CD14-positive monocyte (primary cell): ENCODE measurements around the gene TMEM45A. TPM values are rescaled to one million over a fixed set of nuclear protein-coding genes. Genes with fewer than 3 reads are reported as not detected.

Experiments
- DNase-seq, 3 donors: peaks; one replicate each; pipeline ENCODE4 v3.0.0-alpha.2; 2011 to 2022
- H2AFZ ChIP-seq: 2 replicates; pipeline ENCODE4 v1.6.0; 2012; ENCODE audit warnings: mild to moderate bottlenecking, low read depth, low read length, inconsistent platforms; ENCODE audit not compliant: insufficient read depth, poor library complexity, severe bottlenecking
- H3K27ac ChIP-seq, 2 donors: 1 replicate in 1 of 2; 2 replicates in 1 of 2; pipeline ENCODE4 v1.5.1; 2012 to 2013; ENCODE audit warnings: low read length in 2 of 2, control low read depth in 1 of 2, inconsistent platforms in 1 of 2, low read depth in 1 of 2, mild to moderate bottlenecking in 1 of 2
- H3K27me3 ChIP-seq, 2 donors: one replicate each; pipeline versions ENCODE4 v1.6.0 to v1.6.1; 2011 to 2013; ENCODE audit warnings: low read length in 2 of 2; ENCODE audit not compliant: control insufficient read depth in 2 of 2, insufficient read depth in 2 of 2
- H3K36me3 ChIP-seq, 2 donors: replicated peaks in 1 of 2; 1 replicate in 1 of 2; 2 replicates in 1 of 2; pipeline versions ENCODE4 v1.5.1 to v1.6.1; 2012 to 2013; ENCODE audit warnings: low read length in 2 of 2, control low read depth in 1 of 2, inconsistent platforms in 1 of 2, mild to moderate bottlenecking in 1 of 2; ENCODE audit not compliant: insufficient read depth in 2 of 2, control insufficient read depth in 1 of 2
- H3K4me1 ChIP-seq, 2 donors: 1 replicate in 1 of 2; 2 replicates in 1 of 2; pipeline versions ENCODE4 v1.5.1 to v1.6.1; 2012 to 2013; ENCODE audit warnings: low read length in 2 of 2, control low read depth in 1 of 2, inconsistent platforms in 1 of 2, mild to moderate bottlenecking in 1 of 2, moderate library complexity in 1 of 2; ENCODE audit not compliant: insufficient read depth in 2 of 2, control insufficient read depth in 1 of 2
- H3K4me2 ChIP-seq: replicated peaks from 2 replicates; pipeline ENCODE3; 2012; ENCODE audit warnings: low read length, moderate library complexity, mild to moderate bottlenecking; ENCODE audit not compliant: poor library complexity, severe bottlenecking; ENCODE audit errors: extremely low read depth
- H3K4me3 ChIP-seq, 3 experiments: fragments of 200-600 bp in 1 of 3; sonication (generic) in 1 of 3; replicated peaks in 1 of 3; 1 replicate in 2 of 3; 2 replicates in 1 of 3; pipeline ENCODE4 v1.5.1; 2011 to 2013; ENCODE audit warnings: low read length in 3 of 3, mild to moderate bottlenecking in 3 of 3, control low read depth in 2 of 3, low read depth in 2 of 3, inconsistent platforms in 1 of 3, moderate library complexity in 1 of 3
- H3K79me2 ChIP-seq: 2 replicates; pipeline ENCODE4 v1.6.0; 2012; ENCODE audit warnings: mild to moderate bottlenecking, control low read depth, inconsistent platforms, low read length, moderate library complexity; ENCODE audit not compliant: insufficient read depth
- H3K9ac ChIP-seq: 2 replicates; pipeline ENCODE4 v1.6.0; 2017; ENCODE audit warnings: low read length, mild to moderate bottlenecking; ENCODE audit not compliant: insufficient read depth, poor library complexity, severe bottlenecking
- H3K9me3 ChIP-seq, 2 donors: replicated peaks in 1 of 2; 1 replicate in 1 of 2; 2 replicates in 1 of 2; pipeline versions ENCODE4 v1.5.1 to v1.6.1; 2012 to 2013; ENCODE audit warnings: low read length in 2 of 2, control low read depth in 1 of 2; ENCODE audit not compliant: control insufficient read depth in 1 of 2, insufficient read depth in 1 of 2
- H4K20me1 ChIP-seq: 2 replicates; pipeline ENCODE4 v1.6.0; 2012; ENCODE audit warnings: mild to moderate bottlenecking, low read length, control low read depth, moderate library complexity; ENCODE audit not compliant: insufficient read depth
- H3K27ac Mint-ChIP-seq, 7 donors: one replicate each; pipeline ENCODE4 v1.8.0; 2020; ENCODE audit warnings: mild to moderate bottlenecking in 7 of 7, mixed read lengths in 7 of 7, moderate library complexity in 6 of 7, inconsistent platforms in 2 of 7
- H3K27me3 Mint-ChIP-seq, 3 donors: one replicate each; pipeline ENCODE4 v1.8.0; 2021 to 2022; ENCODE audit warnings: low read depth in 3 of 3, mild to moderate bottlenecking in 3 of 3, mixed read lengths in 3 of 3, moderate library complexity in 3 of 3, inconsistent platforms in 1 of 3
- H3K36me3 Mint-ChIP-seq, 2 donors: one replicate each; pipeline ENCODE4 v1.8.0; 2020; ENCODE audit warnings: mixed read lengths in 2 of 2, inconsistent platforms in 1 of 2, mild to moderate bottlenecking in 1 of 2
- H3K4me1 Mint-ChIP-seq: one replicate; pipeline ENCODE4 v1.8.0; 2020; ENCODE audit warnings: mild to moderate bottlenecking, mixed read lengths
- H3K4me3 Mint-ChIP-seq, 2 donors: one replicate each; pipeline ENCODE4 v1.8.0; 2020; ENCODE audit warnings: mild to moderate bottlenecking in 2 of 2, mixed read lengths in 2 of 2, moderate library complexity in 1 of 2
- H3K9me3 Mint-ChIP-seq, 7 donors: one replicate each; pipeline ENCODE4 v1.8.0; 2020 to 2022; ENCODE audit warnings: mixed read lengths in 7 of 7, mild to moderate bottlenecking in 6 of 7, moderate library complexity in 6 of 7, inconsistent platforms in 2 of 7
- CTCF ChIP-seq: fragments of 200-600 bp; IDR thresholded peaks from one replicate; pipeline ENCODE4 v1.8.0; 2022; ENCODE audit warnings: antibody characterized with exemption, mild to moderate bottlenecking
- WGBS: methylation state at CpG from one replicate; pipeline ENCODE4 v1.1.5; 2013; ENCODE audit warnings: missing lambda C conversion rate; ENCODE audit not compliant: insufficient coverage; 5-methylcytosine and 5-hydroxymethylcytosine counted together
- intact Hi-C, 2 donors: fragments of 100-400 bp; cut with micrococcal nuclease; formaldehyde crosslinking; loops; one replicate each; pipeline versions ENCODE4 v1.15.0 to v1.15.1; 2023
- polyA plus RNA-seq, 3 donors: library from polyadenylated mRNA; depleted of rRNA in 1 of 3; unstranded in 2 of 3; stranded (reverse) in 1 of 3; fragments of 300-500 nt in 2 of 3; fragments of >200 nt in 1 of 3; fragmentation: Illumina TruSeq in 2 of 3; gene quantifications; 1 replicate in 2 of 3; 2 replicates in 1 of 3; pipeline ENCODE4 v1.2.3, GENCODE V29; 2012 to 2021

The TMEM45A gene
- polyA plus RNA-seq, 3 donors = 0.03 to 1.5 (median 0.97) TPM

DNA sequence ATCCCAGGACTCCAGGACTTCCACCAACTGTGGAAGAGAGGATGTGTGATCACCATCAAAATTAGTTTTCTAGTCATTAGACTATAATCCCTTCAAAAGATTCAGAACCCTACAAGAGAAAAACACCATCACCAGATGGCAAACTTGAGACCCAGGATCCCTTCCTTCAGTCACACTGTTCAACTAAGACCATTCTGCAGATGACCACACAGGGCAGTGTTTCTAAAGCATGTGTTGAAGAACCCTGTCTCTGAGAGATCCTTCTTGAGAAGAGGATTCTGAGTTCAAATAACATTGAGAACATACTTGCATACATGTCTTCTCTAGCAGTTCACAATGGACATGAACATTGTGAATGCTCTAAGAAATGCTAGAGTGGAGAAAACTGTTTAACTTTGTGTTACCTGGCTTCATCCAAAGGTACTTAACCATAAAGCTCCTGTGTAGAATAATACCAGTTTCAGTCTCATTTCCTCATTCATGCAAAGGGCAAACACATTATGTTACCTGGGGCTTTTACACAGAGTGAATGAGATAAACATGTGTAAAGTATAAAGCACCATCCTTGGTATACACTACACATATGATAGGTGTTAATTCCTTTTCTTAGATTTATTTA, 114.6 kb downstream of the TMEM45A start:
- Mint-ChIP-seq H3K4me3 (no peak overlapping the region), H3K36me3 (no peaks in the 10 kb centered on the region), H3K9me3 (no peaks in the 10 kb centered on the region), H3K27me3 (peaks cover 3 to 4% (median 3%) of the 10 kb centered on the region in 3 donors), H3K4me1 (peaks cover 21% of the 10 kb centered on the region), H3K27ac (no peak overlapping the region)
- Histone ChIP-seq H2AFZ (no peak overlapping the region), H3K9ac (no peak overlapping the region), H3K79me2 (no peaks in the 10 kb centered on the region), H3K27me3 (no peaks in the 10 kb centered on the region), H3K4me3 (no peak overlapping the region), H3K4me2 (no peak overlapping the region), H3K4me1 (peaks cover 17 to 18% of the 10 kb centered on the region in 2 donors), H3K27ac (no peak overlapping the region), H3K36me3 (no peaks in the 10 kb centered on the region), H3K9me3 (no peaks in the 10 kb centered on the region), H4K20me1 (no peaks in the 10 kb centered on the region)
- intact Hi-C loops = no loop called here
- DNase-seq = no peak
- TF ChIP-seq CTCF = no peak

DNA sequence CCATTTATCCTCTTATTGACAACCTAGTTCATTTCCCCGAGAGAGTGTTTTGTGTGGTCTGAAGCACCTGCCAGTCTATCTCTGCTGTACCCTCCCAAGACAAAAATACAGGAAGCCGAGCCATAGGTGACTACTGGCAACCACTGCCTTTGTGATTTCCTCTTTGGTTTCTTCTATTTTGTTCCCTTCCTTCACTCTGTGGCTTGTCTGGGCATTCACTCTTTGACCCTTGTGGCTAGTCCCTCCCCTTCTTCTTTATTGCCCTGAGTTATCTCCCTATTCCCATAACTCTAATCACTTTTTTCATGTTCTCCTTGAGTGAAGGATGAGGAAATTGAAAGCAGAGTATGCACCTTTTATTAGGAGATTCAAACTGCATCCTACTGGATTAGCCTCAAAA, 116.9 kb downstream of the TMEM45A start, which contains the start of gene ADGRG7:
ADGRG7 (plus strand) TSS at position 297 of the 400 bp plus-strand sequence. CDS start 256 bp downstream, outside the sequence.
- Histone ChIP-seq H3K36me3 (no peaks in the 10 kb centered on the region), H3K4me1 (no peaks in the 10 kb centered on the region), H3K4me3 (no peak within 1 kb of the TSS), H3K9me3 (no peaks in the 10 kb centered on the region), H3K79me2 (no peaks in the 10 kb centered on the region), H3K27ac (no peak within 1 kb of the TSS), H3K9ac (no peak within 1 kb of the TSS), H3K4me2 (no peak within 1 kb of the TSS), H2AFZ (no peak within 1 kb of the TSS), H3K27me3 (no peaks in the 10 kb centered on the region), H4K20me1 (no peaks in the 10 kb centered on the region)
- no peak for TF ChIP-seq CTCF
- DNase-seq = no peak
- Mint-ChIP-seq H3K4me1 (peaks cover 3% of the 10 kb centered on the region), H3K9me3 (no peaks in the 10 kb centered on the region), H3K4me3 (no peak within 1 kb of the TSS), H3K27me3 (peaks cover 3 to 4% (median 3%) of the 10 kb centered on the region in 3 donors), H3K36me3 (no peaks in the 10 kb centered on the region), H3K27ac (no peak within 1 kb of the TSS)
- intact Hi-C loops = no loop called here
- WGBS = 0% methylated on average over 1 of the region's 2 CpGs
